Measurements from ENCODE around the gene AGBL5. TPM values are rescaled to one million over a fixed set of nuclear protein-coding genes. Genes with fewer than 3 reads are reported as not detected.

Gene AGBL5
- total RNA-seq, 1 experiment from 2014 or later: 68.2 TPM

- no peak for DNase-seq (ENCODE audit: low spot score)
- in situ Hi-C loops (cut with HindIII; ENCODE audit: low sequenced_read_pairs): no loop called here
Observed at GRCh38 chr2:27085062-27085672, 33.7 kb downstream of the AGBL5 start.

- DNase-seq (ENCODE audit: low spot score): peak; percentile 69
- in situ Hi-C loops (cut with HindIII; ENCODE audit: low sequenced_read_pairs): no loop called here
Observed at GRCh38 chr2:27085673-27086089, 34.2 kb downstream of the AGBL5 start.

GRCh38 chr2:27086090-27086723 lies 34.7 kb downstream of the AGBL5 start:
- DNase-seq (ENCODE audit: low spot score): peak; percentile 92
- in situ Hi-C loops (cut with HindIII; ENCODE audit: low sequenced_read_pairs): no loop called here

- in situ Hi-C loops (cut with HindIII; ENCODE audit: low sequenced_read_pairs): no loop called here
- peak; percentile 65 for DNase-seq (ENCODE audit: low spot score)
Observed at GRCh38 chr2:27086724-27087593, 35.5 kb downstream of the AGBL5 start, which contains the start of gene KHK. Gene KHK (plus strand): TSS chr2:27086772. CDS start chr2:27087260, 488 bp downstream.

- in situ Hi-C loops (cut with HindIII; ENCODE audit: low sequenced_read_pairs): no loop called here
Observed at GRCh38 chr2:27087823-27088410, 36.4 kb downstream of the AGBL5 start.

GRCh38 chr2:27088634-27089033 lies 37.2 kb downstream of the AGBL5 start:
- no peak for DNase-seq (ENCODE audit: low spot score)
- in situ Hi-C loops (cut with HindIII; ENCODE audit: low sequenced_read_pairs): no loop called here

More at GRCh38 chr2:27087823-27088410, 36.4 kb downstream of the AGBL5 start:
- no peak for DNase-seq (ENCODE audit: low spot score)

- DNase-seq (ENCODE audit: low spot score): no peak
Observed at GRCh38 chr2:27089111-27089954, 37.9 kb downstream of the AGBL5 start.

GRCh38 chr2:27091746-27092695 lies 40.6 kb downstream of the AGBL5 start:
- no peak for DNase-seq (ENCODE audit: low spot score)
- in situ Hi-C loops (cut with HindIII; ENCODE audit: low sequenced_read_pairs): no loop called here

More at GRCh38 chr2:27089111-27089954, 37.9 kb downstream of the AGBL5 start:
- in situ Hi-C loops (cut with HindIII; ENCODE audit: low sequenced_read_pairs): no loop called here

- in situ Hi-C loops (cut with HindIII; ENCODE audit: low sequenced_read_pairs): no loop called here
- no peak for DNase-seq (ENCODE audit: low spot score)
Observed at GRCh38 chr2:27092696-27093429, 41.4 kb downstream of the AGBL5 start.

GRCh38 chr2:27093430-27094352 lies 42.2 kb downstream of the AGBL5 start:
- in situ Hi-C loops (cut with HindIII; ENCODE audit: low sequenced_read_pairs): no loop called here
- no peak for DNase-seq (ENCODE audit: low spot score)

- in situ Hi-C loops (cut with HindIII; ENCODE audit: low sequenced_read_pairs): no loop called here
- no peak for DNase-seq (ENCODE audit: low spot score)
Observed at GRCh38 chr2:27094353-27094984, 43.0 kb downstream of the AGBL5 start.

- no peak for DNase-seq (ENCODE audit: low spot score)
- in situ Hi-C loops (cut with HindIII; ENCODE audit: low sequenced_read_pairs): no loop called here
Observed at GRCh38 chr2:27095427-27095744, 43.9 kb downstream of the AGBL5 start.

GRCh38 chr2:27095745-27096651 lies 44.5 kb downstream of the AGBL5 start:
- in situ Hi-C loops (cut with HindIII; ENCODE audit: low sequenced_read_pairs): no loop called here
- DNase-seq (ENCODE audit: low spot score): peak; percentile 88

GRCh38 chr2:27096748-27097297 lies 45.4 kb downstream of the AGBL5 start:
- DNase-seq (ENCODE audit: low spot score): no peak
- in situ Hi-C loops (cut with HindIII; ENCODE audit: low sequenced_read_pairs): no loop called here

GRCh38 chr2:27097341-27097740 lies 45.9 kb downstream of the AGBL5 start:
- no peak for DNase-seq (ENCODE audit: low spot score)
- in situ Hi-C loops (cut with HindIII; ENCODE audit: low sequenced_read_pairs): no loop called here
